NT2/D1 (cell line): ENCODE results near the gene WDR62.

Source experiments
- DNase-seq: peaks from one replicate; pipeline ENCODE4 v3.0.0-alpha.2; 2011; ENCODE audit warnings: low read depth, low spot score
- H3K27me3 ChIP-seq: 2 replicates; pipeline ENCODE4 v1.6.0; 2011; ENCODE audit warnings: mild to moderate bottlenecking; ENCODE audit not compliant: insufficient read length, insufficient read depth
- H3K36me3 ChIP-seq: 2 replicates; pipeline ENCODE4 v1.6.1; 2011; ENCODE audit warnings: mild to moderate bottlenecking, low read length, mixed read lengths; ENCODE audit not compliant: insufficient read depth, insufficient read length
- H3K4me1 ChIP-seq: 2 replicates; pipeline ENCODE4 v1.5.1; 2011; ENCODE audit not compliant: insufficient read depth, insufficient read length
- H3K4me3 ChIP-seq: 2 replicates; pipeline ENCODE4 v1.5.1; 2011; ENCODE audit warnings: low read depth; ENCODE audit not compliant: insufficient read length
- H3K9ac ChIP-seq: 2 replicates; pipeline ENCODE4 v1.6.0; 2011; ENCODE audit warnings: low read depth; ENCODE audit not compliant: insufficient read length
- H3K9me3 ChIP-seq: 2 replicates; pipeline ENCODE4 v1.5.1; 2011; ENCODE audit warnings: mild to moderate bottlenecking, low read length; ENCODE audit not compliant: insufficient read depth
- SUZ12 ChIP-seq: IDR thresholded peaks from 2 replicates; pipeline ENCODE4 v1.6.1; 2011; ENCODE audit not compliant: insufficient read length, insufficient read depth; ENCODE audit errors: extremely low read depth
- YY1 ChIP-seq: IDR thresholded peaks from 2 replicates; pipeline ENCODE4 v1.6.1; 2011; ENCODE audit not compliant: insufficient read length, insufficient read depth
- ZNF274 ChIP-seq: IDR thresholded peaks from 2 replicates; pipeline ENCODE4 v1.6.1; 2011; ENCODE audit warnings: mild to moderate bottlenecking, low read depth, low read length

WDR62 gene

GRCh38 chr19:36072081-36072480, 17.4 kb downstream of the WDR62 start:
- Histone ChIP-seq H3K36me3 (peaks cover 64% of the 10 kb centered on the region), H3K4me3 (no peak overlapping the region), H3K9ac (no peak overlapping the region), H3K27me3 (no peaks in the 10 kb centered on the region), H3K4me1 (no peaks in the 10 kb centered on the region), H3K9me3 (no peaks in the 10 kb centered on the region; the same call in 1 of the 2 replicates)
- TF ChIP-seq ZNF274 = no peak
- no peak for TF ChIP-seq SUZ12
- TF ChIP-seq YY1 = no peak
- DNase-seq = no peak

GRCh38 chr19:36073121-36073876, 18.6 kb downstream of the WDR62 start:
- no peak for DNase-seq
- peaks cover 59% of the 10 kb centered on the region for H3K36me3 ChIP-seq
- TF ChIP-seq ZNF274 = no peak
- no peak for TF ChIP-seq YY1
- no peak for TF ChIP-seq SUZ12

GRCh38 chr19:36079389-36079945, 24.8 kb downstream of the WDR62 start:
- Histone ChIP-seq H3K9ac (no peak overlapping the region), H3K9me3 (no peaks in the 10 kb centered on the region), H3K4me1 (no peaks in the 10 kb centered on the region), H3K27me3 (no peaks in the 10 kb centered on the region), H3K36me3 (peaks cover 61% of the 10 kb centered on the region), H3K4me3 (no peak overlapping the region)
- no peak for DNase-seq
- TF ChIP-seq ZNF274 = no peak
- no peak for TF ChIP-seq YY1
- no peak for TF ChIP-seq SUZ12

More at GRCh38 chr19:36073121-36073876, 18.6 kb downstream of the WDR62 start:
- no peaks in the 10 kb centered on the region for H3K9me3 ChIP-seq
- no peak overlapping the region for H3K4me3 ChIP-seq
- H3K4me1 ChIP-seq = no peaks in the 10 kb centered on the region
- no peak overlapping the region for H3K9ac ChIP-seq
- no peaks in the 10 kb centered on the region for H3K27me3 ChIP-seq

DNA sequence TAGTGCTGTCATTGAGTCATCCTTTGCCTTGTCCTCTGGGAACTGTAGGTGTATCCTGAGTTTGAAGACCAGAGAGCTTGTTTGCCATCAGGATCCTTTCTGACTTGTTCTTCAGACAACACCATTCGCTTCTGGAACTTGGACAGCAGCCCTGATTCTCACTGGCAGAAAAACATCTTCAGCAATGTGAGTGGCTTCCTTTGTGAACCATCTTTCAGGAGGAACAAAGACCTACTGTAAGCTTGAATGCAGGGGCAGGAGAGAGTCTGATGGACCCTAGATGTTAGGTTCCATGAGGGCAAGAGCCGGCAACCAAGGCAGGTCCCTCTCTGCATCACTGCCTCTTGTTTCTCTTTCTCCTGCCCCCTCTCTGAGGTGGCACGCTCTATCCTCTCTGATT, 26.7 kb downstream of the WDR62 start:
- Histone ChIP-seq H3K9me3 (no peaks in the 10 kb centered on the region), H3K36me3 (peaks cover 62% of the 10 kb centered on the region), H3K4me1 (no peaks in the 10 kb centered on the region), H3K9ac (no peak overlapping the region), H3K27me3 (no peaks in the 10 kb centered on the region), H3K4me3 (no peak overlapping the region)
- DNase-seq = no peak
- no peak for TF ChIP-seq SUZ12
- no peak for TF ChIP-seq ZNF274
- no peak for TF ChIP-seq YY1

DNA sequence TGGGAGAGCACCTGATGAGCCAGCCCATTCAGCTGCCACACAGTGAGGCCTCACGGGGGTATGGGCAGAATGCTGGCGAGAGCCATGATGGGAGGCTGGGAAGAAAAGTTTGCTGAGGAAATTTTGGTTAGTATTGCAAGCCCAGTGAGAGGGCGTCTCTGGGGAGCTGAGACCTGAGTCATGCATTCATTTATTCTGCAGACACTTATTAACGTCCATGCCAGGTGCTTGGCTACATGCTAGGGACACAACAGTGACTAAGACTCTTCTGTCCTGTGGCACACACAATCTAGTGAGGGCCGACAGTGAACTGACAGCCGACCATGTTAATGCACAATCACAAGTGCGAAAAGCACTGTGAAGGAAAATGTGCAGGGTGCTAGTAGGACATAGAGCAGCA, 27.2 kb downstream of the WDR62 start:
- no peaks in the 10 kb centered on the region for H3K4me1 ChIP-seq
- peaks cover 63% of the 10 kb centered on the region for H3K36me3 ChIP-seq

DNA sequence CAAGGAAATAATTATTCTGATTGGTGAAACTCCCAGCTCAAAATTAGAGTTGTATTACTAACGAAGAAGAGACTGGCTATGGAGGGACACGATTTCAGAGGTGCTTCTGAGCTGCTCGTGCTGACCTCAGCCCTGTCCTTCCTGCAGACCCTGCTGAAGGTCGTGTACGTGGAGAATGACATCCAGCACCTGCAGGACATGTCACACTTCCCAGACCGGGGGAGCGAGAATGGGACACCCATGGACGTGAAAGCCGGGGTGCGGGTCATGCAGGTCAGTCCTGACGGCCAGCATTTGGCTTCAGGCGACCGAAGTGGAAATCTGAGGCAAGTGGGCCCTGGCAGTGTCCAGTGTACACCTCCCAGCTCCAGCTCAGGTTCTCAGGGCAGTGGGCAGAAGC, 28.2 kb downstream of the WDR62 start:
- no peak for DNase-seq
- H3K9ac ChIP-seq = no peak overlapping the region
- H3K4me3 ChIP-seq = no peak overlapping the region
- H3K4me1 ChIP-seq = no peaks in the 10 kb centered on the region
- TF ChIP-seq SUZ12 (no peak), ZNF274 (no peak), YY1 (no peak)
- H3K9me3 ChIP-seq = no peaks in the 10 kb centered on the region
- peaks cover 60% of the 10 kb centered on the region for H3K36me3 ChIP-seq
- H3K27me3 ChIP-seq = no peaks in the 10 kb centered on the region

More for the DNA sequence above, 27.2 kb downstream of the WDR62 start:
- Histone ChIP-seq H3K4me3 (no peak overlapping the region), H3K27me3 (no peaks in the 10 kb centered on the region), H3K9me3 (no peaks in the 10 kb centered on the region), H3K9ac (no peak overlapping the region)
- no peak for DNase-seq
- TF ChIP-seq ZNF274 = no peak
- no peak for TF ChIP-seq YY1
- TF ChIP-seq SUZ12 = no peak

GRCh38 chr19:36084231-36085009, 29.7 kb downstream of the WDR62 start:
- H3K36me3 ChIP-seq = peaks cover 72% of the 10 kb centered on the region

More at GRCh38 chr19:36084231-36085009, 29.7 kb downstream of the WDR62 start:
- Histone ChIP-seq H3K27me3 (no peaks in the 10 kb centered on the region), H3K4me3 (no peak overlapping the region), H3K4me1 (no peaks in the 10 kb centered on the region), H3K9ac (no peak overlapping the region), H3K9me3 (no peaks in the 10 kb centered on the region)
- TF ChIP-seq SUZ12 (no peak), ZNF274 (no peak), YY1 (no peak)
- no peak for DNase-seq
